Cerebellar cortex (tissue), 1 donor: ENCODE measurements around the gene IPO9.
A peak's percentile ranks its signal among the peaks of the same experiment; 100 is the strongest.
"Not testable (repeated sequence)": the region's sequence is repeated elsewhere in the genome, so short reads cannot be mapped to it uniquely, and the experiment has no call there.

ENCODE experiments used
- DNase-seq: peaks from one replicate; pipeline ENCODE4 v3.0.0-alpha.2; 2015; ENCODE audit warnings: low spot score

Gene IPO9

GRCh38 chr1:201848230-201848629 lies 19.3 kb downstream of the IPO9 start:
- no peak for DNase-seq

- no peak for DNase-seq
These were observed 20.6 kb downstream of the IPO9 start for GRCh38 chr1:201849372-201850052.

DNA sequence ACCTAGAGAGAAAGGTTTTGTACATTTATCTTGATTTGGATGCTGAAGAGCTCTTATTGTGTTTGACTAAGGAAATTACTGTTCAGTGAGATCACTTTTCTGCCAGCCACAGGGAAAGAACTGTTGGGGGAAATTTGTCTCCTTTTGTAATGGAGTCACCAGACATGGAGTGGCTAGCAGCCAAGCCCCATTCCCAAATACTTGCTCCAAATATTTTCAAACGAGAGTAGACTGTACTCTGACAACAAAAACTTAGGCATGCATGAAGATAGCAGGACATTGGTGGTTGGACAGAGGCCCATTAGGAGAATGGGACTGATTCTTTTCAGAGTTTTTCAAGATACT lies 21.1 kb downstream of the IPO9 start:
- no peak for DNase-seq

GRCh38 chr1:201851949-201852348 lies 23.0 kb downstream of the IPO9 start:
- no peak for DNase-seq

GRCh38 chr1:201856722-201857121 lies 27.8 kb downstream of the IPO9 start:
- DNase-seq: not testable (repeated sequence)

- no peak for DNase-seq
These were observed 30.5 kb downstream of the IPO9 start for GRCh38 chr1:201859424-201859823.

DNA sequence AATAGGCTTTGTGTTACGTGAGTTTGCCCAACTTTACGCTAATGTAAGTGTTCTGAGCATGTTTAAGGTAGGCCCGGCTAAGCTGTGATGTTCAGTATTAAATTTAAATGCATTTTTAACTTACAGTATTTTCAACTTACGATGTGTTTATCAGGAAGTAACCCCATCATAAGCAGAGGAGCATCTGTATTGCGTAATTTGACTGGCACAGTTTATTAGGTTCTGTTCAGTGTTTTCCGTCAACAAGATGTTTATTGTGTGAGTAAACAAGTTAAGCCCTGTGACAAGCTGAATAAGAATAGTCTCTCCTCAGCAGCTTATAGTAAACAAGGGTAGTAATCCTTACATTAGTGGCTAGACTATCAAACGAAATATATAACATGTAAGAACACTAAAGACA lies 32.5 kb downstream of the IPO9 start:
- no peak for DNase-seq

- DNase-seq: no peak
These were observed 41.4 kb downstream of the IPO9 start for GRCh38 chr1:201870397-201870796.

DNA sequence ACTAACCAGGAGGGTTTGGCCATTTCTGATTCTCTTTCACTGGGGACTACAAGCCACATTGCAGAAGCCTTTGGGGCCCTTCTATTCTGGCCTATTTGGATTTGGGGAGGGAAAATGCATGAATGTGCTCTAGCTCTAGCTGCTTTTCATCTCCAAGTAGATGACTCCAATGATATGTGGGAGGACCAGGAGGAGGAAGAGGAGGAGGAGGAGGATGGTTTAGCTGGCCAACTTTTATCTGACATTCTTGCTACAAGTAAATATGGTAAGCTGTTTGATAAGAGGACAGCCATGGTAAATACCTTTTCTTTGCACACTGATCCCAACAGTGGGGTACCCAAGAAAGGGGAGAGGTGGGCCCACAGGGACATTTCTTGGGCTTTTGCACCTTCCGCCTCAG lies 45.7 kb downstream of the IPO9 start:
- no peak for DNase-seq

GRCh38 chr1:201876148-201876818 lies 47.3 kb downstream of the IPO9 start:
- DNase-seq: peak; percentile 35

- DNase-seq: peak; percentile 70
These were observed 49.0 kb downstream of the IPO9 start for GRCh38 chr1:201877877-201878401.

GRCh38 chr1:201880928-201881571 lies 52.1 kb downstream of the IPO9 start:
- DNase-seq: no peak

DNA sequence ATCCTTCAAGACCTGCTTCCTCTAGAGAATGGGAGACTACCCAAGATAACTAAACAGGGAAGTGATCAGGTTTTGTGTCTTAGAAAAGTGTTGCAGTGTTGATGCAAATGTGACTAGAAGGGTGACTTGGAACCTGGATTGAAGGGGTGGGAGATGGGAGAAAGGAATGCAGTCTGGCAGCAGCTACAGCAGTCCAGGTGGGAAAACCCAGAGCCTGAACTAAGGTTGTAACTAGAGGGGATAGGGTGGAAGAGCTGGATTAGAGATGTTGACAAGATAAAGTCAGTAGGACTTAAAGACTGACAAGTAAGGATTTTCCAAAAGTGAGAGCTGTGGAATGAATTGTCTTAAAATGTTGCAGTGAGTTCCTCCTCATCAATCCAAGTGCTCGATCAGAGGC lies 52.7 kb downstream of the IPO9 start:
- no peak for DNase-seq

- no peak for DNase-seq
These were observed 53.7 kb downstream of the IPO9 start for GRCh38 chr1:201882665-201883132.

GRCh38 chr1:201883266-201883665 lies 54.3 kb downstream of the IPO9 start:
- no peak for DNase-seq

DNA sequence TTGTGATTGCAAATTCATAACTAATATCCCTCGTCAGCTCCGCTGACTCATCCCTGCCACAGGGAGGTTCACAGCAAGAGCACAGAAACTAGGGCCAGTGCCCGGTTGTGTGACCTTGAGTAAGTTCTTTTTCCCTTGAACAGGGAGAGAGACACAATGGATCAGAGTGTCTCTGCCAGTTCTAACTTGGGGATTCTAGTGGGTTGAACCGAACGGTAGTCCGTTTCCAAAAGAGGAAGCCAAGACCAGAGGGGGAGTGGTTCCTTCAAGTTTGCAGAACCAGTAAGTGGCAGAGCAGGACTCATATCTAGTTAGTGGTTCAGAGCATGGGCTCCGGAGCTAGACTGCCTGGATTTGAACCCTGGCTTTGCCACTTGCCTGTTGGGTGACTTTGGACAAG lies 54.8 kb downstream of the IPO9 start:
- no peak for DNase-seq

GRCh38 chr1:201884425-201884824 lies 55.5 kb downstream of the IPO9 start:
- no peak for DNase-seq

DNA sequence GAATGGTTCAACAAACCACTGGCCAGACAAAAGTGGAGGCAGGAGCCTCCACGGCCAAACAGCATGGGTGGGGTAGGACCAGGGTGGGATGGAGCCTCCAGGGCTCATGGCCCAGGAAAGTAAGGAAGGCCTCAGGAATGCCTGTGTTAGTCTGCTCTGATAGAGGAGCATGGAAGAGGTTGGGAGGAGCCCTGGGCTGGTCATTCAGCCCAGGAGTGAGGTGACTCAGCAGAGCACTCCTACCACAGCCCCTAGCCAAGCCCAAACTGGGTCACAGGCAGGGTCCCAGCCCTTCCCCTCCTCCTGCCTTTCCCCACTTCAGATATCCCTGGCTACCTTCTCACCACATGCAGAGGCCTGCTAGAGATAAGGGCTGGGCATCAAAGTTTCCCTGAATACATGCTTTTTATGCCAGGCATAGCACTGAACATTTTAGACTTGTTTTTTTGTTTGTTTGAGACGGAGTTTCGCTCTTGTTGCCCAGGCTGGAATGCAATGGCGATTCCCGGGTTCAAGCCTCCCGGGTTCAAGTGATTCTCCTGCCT lies 56.6 kb downstream of the IPO9 start:
- no peak for DNase-seq

- no peak for DNase-seq
These were observed 57.3 kb downstream of the IPO9 start for GRCh38 chr1:201886103-201886885.

GRCh38 chr1:201887116-201887866 lies 58.3 kb downstream of the IPO9 start:
- DNase-seq: no peak
